Suprapubic skin (tissue), 3 donors: ENCODE data around the gene HHAT.

Experiments
- POLR2A ChIP-seq, 2 donors: fragments of 450-650 bp; IDR thresholded peaks; one replicate each; pipeline ENCODE4 v1.6.1; 2017; ENCODE audit warnings: antibody characterized with exemption in 2 of 2, mild to moderate bottlenecking in 2 of 2, moderate library complexity in 2 of 2
- TF ChIP-seq, protein P1 (sequence below), 2 donors: fragments of 200-600 bp in 1 of 2; fragments of 450-650 bp in 1 of 2; sonication (generic) in 1 of 2; IDR thresholded peaks; one replicate each; pipeline ENCODE4 v1.5.1; 2016 to 2019; ENCODE audit warnings: antibody characterized with exemption in 2 of 2, mild to moderate bottlenecking in 1 of 2, moderate library complexity in 1 of 2

DNA sequence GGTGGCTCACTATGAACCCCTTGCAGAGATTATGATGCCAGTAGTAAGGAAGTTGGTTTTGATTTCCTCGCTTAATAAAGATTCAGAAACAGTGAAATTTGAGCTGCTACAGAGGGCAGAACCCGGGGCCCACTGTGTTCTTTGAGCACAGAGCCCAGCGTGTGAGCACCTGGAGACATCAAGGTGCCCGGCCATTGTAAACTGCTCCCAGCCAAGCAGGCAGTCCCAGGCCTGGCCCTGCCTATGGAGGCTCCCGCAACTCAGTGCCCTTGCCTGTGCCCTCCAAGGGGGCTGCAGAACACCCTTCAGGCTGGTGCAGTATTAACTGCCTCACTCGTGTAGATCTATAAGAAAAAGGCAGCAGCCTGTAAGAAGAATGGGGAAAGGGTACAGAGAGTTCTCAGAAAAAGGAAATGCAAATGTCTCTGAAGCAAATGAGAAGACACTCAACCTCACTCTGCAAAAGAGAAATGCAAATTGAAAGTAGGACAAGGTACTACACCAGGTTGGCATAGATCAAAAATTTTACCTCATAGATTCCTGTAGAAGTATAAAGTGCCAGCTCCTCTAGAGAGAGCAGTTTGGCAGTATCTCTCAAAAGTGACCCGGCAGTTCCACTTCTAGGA lies 323.7 kb downstream of the HHAT start:
- no peak for TF ChIP-seq POLR2A (IDR thresholded peaks at IDR 0.05)
- TF ChIP-seq, protein P1, sequence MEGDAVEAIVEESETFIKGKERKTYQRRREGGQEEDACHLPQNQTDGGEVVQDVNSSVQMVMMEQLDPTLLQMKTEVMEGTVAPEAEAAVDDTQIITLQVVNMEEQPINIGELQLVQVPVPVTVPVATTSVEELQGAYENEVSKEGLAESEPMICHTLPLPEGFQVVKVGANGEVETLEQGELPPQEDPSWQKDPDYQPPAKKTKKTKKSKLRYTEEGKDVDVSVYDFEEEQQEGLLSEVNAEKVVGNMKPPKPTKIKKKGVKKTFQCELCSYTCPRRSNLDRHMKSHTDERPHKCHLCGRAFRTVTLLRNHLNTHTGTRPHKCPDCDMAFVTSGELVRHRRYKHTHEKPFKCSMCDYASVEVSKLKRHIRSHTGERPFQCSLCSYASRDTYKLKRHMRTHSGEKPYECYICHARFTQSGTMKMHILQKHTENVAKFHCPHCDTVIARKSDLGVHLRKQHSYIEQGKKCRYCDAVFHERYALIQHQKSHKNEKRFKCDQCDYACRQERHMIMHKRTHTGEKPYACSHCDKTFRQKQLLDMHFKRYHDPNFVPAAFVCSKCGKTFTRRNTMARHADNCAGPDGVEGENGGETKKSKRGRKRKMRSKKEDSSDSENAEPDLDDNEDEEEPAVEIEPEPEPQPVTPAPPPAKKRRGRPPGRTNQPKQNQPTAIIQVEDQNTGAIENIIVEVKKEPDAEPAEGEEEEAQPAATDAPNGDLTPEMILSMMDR (IDR thresholded peaks at IDR 0.05): no peak
